GM19452 (cell line): ENCODE data around the gene AVPR1B.
"Not testable (repeated sequence)": the region's sequence is repeated elsewhere in the genome, so short reads cannot be mapped to it uniquely, and the experiment has no call there.

ENCODE experiments used
- ATAC-seq: cut with Tn5 transposase; IDR thresholded peaks from one replicate; pipeline ENCODE4 v1.9.1; 2021; ENCODE audit not compliant: unreplicated experiment

AVPR1B gene

DNA sequence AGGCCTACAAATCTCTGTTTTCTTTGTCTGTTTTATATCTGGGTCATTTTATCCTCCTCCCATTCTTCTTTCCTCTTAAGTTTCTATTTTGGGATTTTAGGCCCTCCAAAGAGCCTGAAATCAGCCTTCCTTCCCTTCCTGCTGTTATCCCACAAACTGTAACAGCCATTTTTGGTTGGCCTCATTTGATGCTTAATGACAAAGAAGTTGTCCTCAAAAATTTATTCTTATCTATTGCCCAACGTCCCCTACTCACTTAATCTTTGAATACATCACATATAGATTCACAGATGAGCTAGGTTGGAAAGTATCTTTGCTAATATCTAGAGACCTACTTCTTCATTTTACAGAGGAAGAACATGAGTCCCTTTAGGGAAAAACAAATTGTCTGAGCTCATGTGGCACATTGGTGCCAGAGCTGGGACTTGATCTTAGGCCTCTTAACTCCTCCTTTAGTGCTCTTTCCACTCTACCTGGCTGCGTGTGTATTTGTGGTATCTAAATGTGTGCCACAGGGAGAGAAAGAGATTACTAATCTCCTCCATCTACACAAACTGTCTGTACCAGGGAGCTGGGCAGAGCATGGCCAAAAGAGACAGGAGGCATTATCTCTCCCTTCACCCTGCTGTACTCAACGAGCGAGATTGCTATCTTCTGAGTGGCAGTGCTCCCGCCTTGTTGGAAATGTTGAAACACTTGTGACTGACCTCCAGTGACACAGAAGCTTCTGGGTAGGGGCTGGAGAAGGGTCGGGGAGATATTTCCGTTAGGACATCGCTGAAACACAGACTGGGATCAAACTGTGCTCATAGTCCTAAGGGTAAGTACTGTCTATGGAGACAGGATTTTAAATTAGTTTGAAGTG, 34.1 kb downstream of the AVPR1B start:
- no peak for ATAC-seq

DNA sequence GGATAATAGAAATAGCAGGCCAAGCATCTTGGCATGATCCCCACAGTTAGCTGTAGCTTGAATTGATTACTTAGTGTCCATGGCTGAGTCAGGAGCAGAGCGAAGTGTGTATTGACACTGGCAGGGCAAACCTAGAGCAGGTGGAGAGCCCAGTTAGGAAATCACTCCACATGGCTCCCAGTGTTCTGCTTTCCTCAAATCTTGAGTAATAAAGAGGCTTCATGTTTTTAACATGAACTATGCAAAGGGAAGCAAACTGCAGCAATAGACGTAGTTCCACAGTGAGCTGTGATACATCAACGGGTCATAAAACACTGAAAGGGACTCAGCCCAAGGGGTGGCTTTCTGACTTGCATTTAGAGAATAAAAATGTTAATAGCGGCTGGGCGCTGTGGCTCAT, 35.3 kb downstream of the AVPR1B start:
- no peak for ATAC-seq

DNA sequence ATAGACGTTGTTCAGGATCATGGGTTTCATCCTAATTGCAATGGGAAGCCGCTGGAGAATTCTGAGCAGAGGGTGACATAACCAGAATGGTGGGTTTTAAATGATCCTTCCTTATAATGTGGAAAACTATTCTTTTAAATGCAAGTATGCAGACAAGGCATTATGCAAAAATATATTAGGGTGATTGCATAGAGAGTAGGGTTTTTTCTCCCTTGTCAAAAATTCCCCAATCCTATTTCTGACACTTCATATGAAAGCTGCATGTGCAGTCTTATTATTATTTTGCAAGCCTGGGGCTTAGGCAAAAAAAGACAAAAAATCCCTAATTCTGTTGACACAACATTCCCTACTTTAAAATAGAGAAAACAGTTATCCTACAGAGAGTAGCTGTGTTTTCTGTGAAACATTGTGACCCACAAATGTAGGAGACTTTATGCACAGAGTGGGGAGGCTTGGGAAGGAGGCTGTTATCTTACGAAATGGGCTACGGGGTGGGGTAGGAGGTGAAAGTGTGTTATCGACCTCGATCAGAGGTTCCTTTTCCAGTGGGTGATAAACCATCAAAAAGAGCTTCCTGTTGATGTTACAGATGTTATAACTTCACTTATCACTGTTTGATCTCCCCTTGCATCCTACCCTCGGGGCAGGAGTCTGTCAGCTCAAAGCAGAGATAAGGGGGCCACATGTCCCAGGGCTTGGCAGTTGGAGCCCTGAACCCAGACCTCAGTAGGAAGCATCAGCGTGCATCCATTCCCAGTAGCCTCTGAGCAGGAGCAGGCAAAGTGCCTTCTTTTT, 37.0 kb downstream of the AVPR1B start:
- ATAC-seq: no peak

DNA sequence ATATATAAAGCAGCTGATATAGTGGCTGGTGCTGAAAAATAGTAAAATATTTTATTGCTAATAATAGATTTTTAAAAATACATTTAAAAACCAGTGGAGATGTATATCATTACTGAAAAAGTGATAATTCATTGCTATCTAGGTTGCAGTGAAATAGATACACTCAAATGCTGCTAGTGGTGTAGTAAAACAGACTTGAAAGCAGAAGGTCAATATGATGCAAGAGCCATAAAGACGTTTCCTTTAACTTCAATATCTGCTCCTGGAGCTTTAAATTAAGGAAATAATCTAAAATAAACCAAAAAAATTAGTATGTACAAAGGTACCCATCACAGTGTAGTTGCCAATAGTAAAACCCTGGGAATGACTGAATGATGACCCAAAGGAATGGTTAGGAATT, 38.1 kb downstream of the AVPR1B start:
- no peak for ATAC-seq

DNA sequence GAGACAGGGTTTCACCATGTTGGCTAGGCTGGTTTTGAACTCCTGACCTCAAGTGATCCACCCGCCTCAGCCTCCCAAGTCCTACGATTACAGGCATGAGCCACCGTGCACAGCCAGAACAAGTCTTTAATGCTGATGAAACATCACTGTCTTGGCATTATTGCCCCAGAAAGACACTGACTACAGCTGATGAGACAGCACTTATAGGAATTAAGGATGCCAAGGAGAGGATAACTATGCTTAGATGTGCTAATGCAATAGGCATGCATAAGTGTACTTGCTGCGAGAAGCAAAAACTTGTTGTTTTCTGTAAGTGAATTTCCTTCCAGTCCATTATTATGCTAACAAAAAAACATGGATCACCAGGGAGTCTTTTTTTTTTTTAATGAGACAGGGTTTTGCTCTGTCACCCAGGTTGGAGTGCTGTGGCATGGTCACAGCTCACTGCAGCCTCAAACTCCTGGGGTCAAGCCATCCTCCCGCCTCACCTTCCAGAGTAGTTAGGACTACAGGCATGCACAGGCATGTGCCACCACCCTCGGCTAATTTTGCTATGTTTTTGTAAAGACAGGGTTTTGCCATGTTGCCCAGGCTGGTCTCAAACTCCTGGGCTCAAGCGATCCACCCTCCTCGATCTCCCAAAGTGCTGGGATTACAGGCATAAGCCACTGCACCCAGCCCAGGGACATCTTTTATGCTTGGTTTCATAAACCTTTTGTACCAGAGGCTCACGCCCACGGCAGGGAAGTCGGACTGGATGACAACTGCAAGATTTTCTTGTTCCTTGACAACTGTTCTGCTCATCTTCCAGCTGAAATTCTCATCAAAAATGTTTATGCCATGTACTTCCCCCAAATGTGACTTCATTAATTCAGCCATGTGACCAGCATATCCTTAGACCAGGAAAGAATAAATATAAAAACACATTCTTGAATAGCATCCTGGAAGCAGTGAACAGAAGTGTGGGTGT, 41.1 kb downstream of the AVPR1B start:
- no peak for ATAC-seq

DNA sequence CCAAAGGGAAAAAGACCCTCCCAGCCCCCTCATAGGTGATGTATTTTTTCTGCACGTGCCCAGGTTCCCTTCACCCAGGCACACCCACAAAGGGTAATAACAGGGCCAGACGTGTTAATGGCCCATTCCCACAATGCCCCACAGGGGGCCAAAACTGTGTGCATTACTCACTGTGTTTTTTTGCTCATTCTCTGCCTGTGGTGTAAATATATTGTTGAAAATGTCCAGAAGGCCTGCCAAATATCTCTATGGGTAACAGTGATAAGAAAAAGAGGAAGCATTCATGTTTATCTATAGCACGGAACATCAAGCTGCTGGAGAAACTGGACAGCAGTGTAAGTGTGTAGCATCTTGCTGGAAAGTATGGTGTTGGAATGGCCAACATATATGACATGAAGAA, 42.3 kb downstream of the AVPR1B start:
- no peak for ATAC-seq

DNA sequence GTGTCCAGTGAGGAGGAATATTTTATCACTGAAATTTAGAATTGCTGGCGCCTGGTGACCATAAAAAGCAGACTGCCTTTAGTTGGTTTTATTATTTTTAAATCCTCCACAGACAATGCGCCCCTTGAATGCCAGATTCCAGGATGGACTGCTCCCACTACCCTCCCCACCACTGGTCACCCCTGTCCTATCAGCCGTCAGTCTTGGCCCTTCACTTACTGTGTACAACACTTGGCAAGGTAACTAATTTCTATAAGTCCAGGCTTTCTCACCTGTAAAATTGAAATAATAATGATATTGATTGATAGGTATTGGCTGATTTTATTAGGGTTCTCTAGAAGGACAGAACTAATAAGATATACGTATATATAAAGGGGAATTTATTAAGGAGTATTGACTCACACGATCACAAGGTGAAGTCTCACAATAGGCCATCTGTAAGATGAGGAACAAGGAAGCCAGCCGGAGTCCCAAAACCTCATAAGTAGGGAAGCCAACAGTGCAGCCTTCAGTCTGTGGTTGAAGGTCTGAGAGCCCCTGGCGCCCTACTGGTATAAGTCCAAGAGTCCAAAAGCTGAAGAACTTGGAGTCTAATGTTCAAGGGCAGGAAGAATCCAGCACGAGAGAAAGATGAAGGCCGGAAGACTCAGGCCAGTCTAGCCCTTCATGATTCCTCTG, 46.4 kb downstream of the AVPR1B start:
- no peak for ATAC-seq

DNA sequence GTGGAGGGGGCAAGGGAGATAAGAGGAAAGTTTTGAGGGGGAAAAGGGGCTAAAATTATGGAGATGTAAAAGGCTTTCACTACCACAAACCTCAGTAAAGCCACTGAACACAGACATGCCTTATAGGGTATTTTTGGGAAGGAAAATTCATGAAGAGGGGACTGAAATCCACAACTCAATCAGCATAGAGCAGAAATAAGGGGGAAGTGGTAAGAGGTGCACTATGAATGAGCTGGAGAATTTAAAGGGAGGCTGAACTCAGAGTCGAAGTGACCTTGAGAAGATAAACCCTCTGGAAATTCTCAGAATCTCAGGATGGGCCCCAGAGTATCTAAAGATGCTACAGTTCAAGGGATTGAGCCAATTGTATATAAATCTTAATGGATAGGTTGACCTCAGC, 48.9 kb downstream of the AVPR1B start:
- no peak for ATAC-seq

DNA sequence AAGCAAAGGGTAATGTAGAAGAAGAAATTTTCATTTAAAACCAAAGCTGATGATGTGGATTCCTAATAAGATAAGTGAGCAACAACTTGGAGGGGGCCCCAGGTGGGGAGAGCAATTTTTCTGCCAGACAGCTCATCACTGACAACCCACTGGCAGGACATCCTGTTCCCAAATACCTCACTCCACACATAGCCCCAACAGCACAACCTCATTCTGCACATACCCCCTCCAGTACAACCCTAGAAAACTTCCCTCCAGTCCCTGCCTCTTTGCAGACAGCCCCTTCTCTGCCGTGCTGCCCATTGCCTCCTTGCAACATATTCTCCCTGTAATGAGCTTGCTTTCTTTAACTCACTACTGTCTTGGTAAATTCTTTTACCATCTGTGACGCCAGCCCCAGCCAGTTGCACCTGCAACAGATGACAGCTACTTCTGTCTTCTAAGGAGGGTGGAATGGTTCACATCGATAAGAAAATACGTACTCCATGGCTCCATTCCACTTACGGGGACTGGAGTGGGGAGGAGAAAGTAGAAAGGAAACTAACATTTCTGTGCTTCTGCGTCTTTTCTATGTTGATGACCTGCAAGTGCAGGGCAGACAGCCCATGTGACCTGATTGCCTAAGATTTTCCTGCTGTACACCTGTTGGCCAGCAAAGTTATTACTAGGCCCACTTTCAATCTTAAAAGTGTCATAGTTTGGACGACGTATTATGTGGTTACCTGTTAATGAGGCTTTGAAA, 49.5 kb downstream of the AVPR1B start:
- ATAC-seq: no peak

DNA sequence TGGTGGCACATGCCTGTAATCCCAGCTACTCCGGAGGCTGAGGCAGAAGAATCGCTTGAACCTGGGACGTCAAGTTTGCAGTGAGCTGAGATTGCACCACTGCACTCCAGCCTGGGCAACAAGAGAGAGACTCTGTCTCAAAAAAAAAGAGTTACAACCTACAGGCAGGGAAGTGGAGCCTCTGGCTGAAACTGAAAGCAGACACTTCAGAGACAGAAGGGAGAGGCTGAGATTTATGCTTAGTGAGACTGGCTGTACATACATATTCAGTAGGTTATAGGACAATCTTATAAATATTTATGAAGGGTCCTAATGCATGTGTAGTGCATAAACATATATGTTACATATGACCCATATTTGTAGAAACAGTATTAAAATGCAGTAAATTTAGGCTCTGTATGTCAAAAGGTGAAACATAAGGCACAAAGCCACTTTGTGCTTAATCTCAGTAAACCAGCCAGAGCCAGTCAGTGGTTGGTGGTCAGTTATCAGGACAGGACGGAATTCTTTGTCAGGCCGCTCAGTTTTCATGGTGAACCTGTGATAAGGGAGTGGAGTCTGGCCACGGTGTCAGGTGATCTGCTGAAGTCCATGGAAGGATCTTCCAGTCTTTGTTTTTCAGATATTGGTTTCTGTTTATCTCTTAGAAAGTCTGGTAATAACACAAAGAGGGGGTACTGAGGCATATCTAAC, 50.6 kb downstream of the AVPR1B start:
- peak; percentile 75 for ATAC-seq

DNA sequence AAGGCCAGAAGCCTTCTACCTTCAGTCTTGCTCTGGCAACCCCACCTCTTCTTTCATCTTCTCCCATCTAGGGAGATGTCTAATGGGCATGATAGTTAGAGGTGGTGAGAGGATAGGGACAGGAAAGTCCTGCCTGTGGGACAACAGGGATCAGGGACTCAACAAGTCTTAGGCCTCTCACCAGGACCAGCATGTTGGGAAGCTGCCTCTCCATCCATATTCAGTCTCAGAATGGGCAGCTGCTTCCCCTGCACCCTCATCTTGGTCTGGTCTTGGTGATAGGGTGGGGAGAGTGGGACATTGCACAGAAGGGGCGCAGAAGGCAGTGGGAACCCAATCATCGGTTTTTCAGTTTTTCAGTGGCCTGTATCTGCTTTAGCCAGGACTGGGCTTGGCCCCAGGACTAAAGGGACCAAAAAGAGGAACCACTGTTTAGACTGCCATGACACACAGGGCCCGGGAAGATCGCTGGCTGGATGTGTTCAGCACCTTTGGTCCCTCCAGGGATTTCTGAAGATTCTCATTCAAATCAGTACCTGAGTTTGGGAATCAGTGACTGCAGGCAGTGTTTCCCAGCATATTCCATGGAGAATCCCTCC, 51.5 kb downstream of the AVPR1B start:
- no peak for ATAC-seq

DNA sequence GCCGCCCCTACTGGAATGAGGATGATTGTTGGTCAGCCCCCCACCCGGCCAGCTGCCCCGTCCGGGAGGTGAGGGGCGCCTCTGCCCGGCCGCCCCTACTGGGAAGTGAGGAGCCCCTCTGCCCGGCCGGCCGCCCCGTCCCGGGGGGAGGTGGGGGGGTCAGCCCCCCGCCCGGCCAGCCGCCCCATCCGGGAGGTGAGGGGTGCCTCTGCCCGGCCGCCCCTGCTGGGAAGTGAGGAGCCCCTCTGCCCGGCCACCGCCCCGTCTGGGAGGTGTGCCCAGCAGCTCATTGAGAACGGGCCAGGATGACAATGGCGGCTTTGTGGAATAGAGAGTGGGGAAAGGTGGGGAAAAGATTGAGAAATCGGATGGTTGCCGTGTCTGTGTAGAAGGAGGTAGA, 52.7 kb downstream of the AVPR1B start:
- not testable (repeated sequence) for ATAC-seq

DNA sequence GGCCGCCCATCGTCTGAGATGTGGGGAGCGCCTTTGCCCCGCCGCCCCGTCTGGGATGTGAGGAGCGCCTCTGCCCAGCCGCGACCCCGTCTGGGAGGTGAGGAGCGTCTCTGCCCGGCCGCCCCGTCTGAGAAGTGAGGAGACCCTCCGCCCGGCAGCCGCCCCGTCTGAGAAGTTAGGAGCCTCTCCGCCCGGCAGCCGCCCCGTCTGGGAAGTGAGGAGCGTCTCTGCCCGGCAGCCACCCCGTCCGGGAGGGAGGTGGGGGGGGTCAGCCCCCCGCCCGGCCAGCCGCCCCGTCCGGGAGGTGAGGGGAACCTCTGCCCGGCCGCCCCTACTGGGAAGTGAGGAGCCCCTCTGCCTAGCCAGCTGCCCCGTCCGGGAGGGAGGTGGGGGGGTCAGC, 53.2 kb downstream of the AVPR1B start:
- ATAC-seq: not testable (repeated sequence)

DNA sequence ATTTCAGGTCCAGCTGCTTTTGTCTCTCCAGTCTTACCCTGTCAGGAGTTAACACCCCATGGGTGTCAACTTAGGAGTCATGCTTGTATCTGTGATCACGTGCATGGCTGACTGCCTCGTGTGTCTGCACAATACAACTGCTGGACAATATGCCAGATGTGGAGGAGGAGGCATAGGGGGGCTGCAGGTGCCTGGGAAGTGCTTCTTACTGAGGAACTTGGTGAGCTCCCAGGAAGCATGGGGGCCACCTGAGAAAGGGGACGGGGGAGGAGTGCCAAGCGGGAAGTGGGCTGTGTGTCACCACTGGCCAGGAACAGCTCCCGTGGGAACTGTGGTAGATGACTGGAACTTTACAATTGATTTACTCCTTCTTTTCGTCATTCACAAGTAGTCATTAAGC, 54.7 kb downstream of the AVPR1B start:
- ATAC-seq: no peak

DNA sequence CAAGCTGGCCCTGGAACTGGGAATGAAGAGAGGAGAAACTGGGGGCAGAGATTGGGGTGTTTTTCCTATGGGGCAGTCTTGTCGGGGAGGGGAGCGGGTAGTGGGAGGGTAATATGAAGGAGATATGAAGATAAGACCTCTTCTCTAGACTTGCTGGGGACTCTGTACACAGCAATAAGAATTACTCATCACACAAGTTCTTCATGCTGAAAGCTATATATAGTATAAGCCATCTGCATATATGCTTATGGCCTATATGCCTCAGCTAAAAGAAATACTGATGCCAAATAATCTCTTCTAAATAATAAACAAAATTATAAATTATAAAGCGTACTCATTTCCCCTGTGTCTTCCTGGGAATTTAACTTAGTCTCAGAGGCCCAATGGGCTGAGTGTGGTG, 56.3 kb downstream of the AVPR1B start:
- no peak for ATAC-seq
